DMS114 treated with DMSO at 0.1 percent for 48 hours (cell line): ENCODE measurements around the gene POU2AF1.
"Not testable (repeated sequence)": the region's sequence is repeated elsewhere in the genome, so short reads cannot be mapped to it uniquely, and the experiment has no call there.

Source experiments
- DNase-seq: peaks from one replicate; lab custom pipeline; 2025; ENCODE audit not compliant: unreplicated experiment; lab: John Stamatoyannopoulos, UW

Gene POU2AF1

GRCh38 chr11:111410951-111411350, 31.9 kb upstream of the POU2AF1 start:
- no peak for DNase-seq

- no peak for DNase-seq
These were observed 30.8 kb upstream of the POU2AF1 start for GRCh38 chr11:111409915-111410314.

GRCh38 chr11:111408789-111409727, 30.0 kb upstream of the POU2AF1 start:
- DNase-seq: no peak

GRCh38 chr11:111407652-111408051, 28.6 kb upstream of the POU2AF1 start:
- no peak for DNase-seq

- DNase-seq: no peak
These were observed 27.5 kb upstream of the POU2AF1 start for GRCh38 chr11:111406589-111406988.

- no peak for DNase-seq
These were observed 27.0 kb upstream of the POU2AF1 start for GRCh38 chr11:111406091-111406490.

GRCh38 chr11:111405551-111405950, 26.5 kb upstream of the POU2AF1 start:
- no peak for DNase-seq

- no peak for DNase-seq
These were observed 24.1 kb upstream of the POU2AF1 start for GRCh38 chr11:111403051-111403726.

GRCh38 chr11:111402411-111402810, 23.3 kb upstream of the POU2AF1 start:
- DNase-seq: no peak

- DNase-seq: not testable (repeated sequence)
These were observed 22.9 kb upstream of the POU2AF1 start for GRCh38 chr11:111401957-111402356.

GRCh38 chr11:111400595-111400994, 21.5 kb upstream of the POU2AF1 start:
- no peak for DNase-seq

GRCh38 chr11:111399187-111400031, 20.3 kb upstream of the POU2AF1 start:
- no peak for DNase-seq

- no peak for DNase-seq
These were observed 18.0 kb upstream of the POU2AF1 start for GRCh38 chr11:111397034-111397433.

GRCh38 chr11:111395749-111396148, 16.7 kb upstream of the POU2AF1 start:
- no peak for DNase-seq

- no peak for DNase-seq
These were observed 16.0 kb upstream of the POU2AF1 start for GRCh38 chr11:111395081-111395480.

- DNase-seq: not testable (repeated sequence)
These were observed 15.1 kb upstream of the POU2AF1 start for GRCh38 chr11:111394147-111394546.

- no peak for DNase-seq
These were observed 14.5 kb upstream of the POU2AF1 start for GRCh38 chr11:111393585-111393984.

GRCh38 chr11:111393096-111393495, 14.0 kb upstream of the POU2AF1 start:
- no peak for DNase-seq

- no peak for DNase-seq
These were observed 13.5 kb upstream of the POU2AF1 start for GRCh38 chr11:111392552-111392951.

- no peak for DNase-seq
These were observed 12.5 kb upstream of the POU2AF1 start for GRCh38 chr11:111391328-111392124.
